ENCODE data around the gene CNTNAP2. TPM values are rescaled to one million over a fixed set of nuclear protein-coding genes. Genes with fewer than 3 reads are reported as not detected.

The CNTNAP2 gene
- total and polyA plus RNA-seq, 4 donors, result 0.14 to 2.3 (median 1.1) TPM

- Histone ChIP-seq H3K27me3 (ENCODE audit: control insufficient read depth in 4 of 4, insufficient read depth in 4 of 4, low read length in 3 of 4) (peaks cover 0 to 3% (median 1%) of the 10 kb centered on the region in 4 donors), H3K4me1 (ENCODE audit: control insufficient read depth in 4 of 4, insufficient read depth in 4 of 4, low read length in 3 of 4) (no peaks in the 10 kb centered on the region), H3K36me3 (ENCODE audit: control insufficient read depth in 4 of 4, insufficient read depth in 3 of 4, low read depth in 1 of 4, low read length in 3 of 4) (no peaks in the 10 kb centered on the region), H3K27ac (ENCODE audit: low read depth in 1 of 2, low read length in 2 of 2) (no peak overlapping the region), H3K9ac (ENCODE audit: low read depth in 1 of 2, low read length in 2 of 2) (no peak overlapping the region), H3K9me3 (ENCODE audit: control insufficient read depth in 4 of 4, low read length in 3 of 4) (peaks cover 0 to 2% (median 0%) of the 10 kb centered on the region in 4 donors), H3K4me3 (ENCODE audit: low read depth in 1 of 3, low read length in 3 of 3) (no peak overlapping the region)
- 55% methylated on average over 4 of the region's 4 CpGs for WGBS
- no peak for TF ChIP-seq TAF1 (conservative IDR thresholded peaks at IDR 0.05)
- TF ChIP-seq JUND (IDR thresholded peaks at IDR 0.05), result no peak
- TF ChIP-seq RAD21 (IDR thresholded peaks at IDR 0.05), result no peak
- no peak for TF ChIP-seq FOXA1 (IDR thresholded peaks at IDR 0.05)
- no peak for TF ChIP-seq ATF3 (IDR thresholded peaks at IDR 0.05)
- TF ChIP-seq HNF4A (conservative IDR thresholded peaks at IDR 0.05), result no peak
- no peak for TF ChIP-seq SP1 (IDR thresholded peaks at IDR 0.05)
- TF ChIP-seq, protein P1, sequence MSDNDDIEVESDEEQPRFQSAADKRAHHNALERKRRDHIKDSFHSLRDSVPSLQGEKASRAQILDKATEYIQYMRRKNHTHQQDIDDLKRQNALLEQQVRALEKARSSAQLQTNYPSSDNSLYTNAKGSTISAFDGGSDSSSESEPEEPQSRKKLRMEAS (IDR thresholded peaks at IDR 0.05), result no peak
- DNase-seq (ENCODE audit: low spot score), result no peak
These were observed 2028.2 kb downstream of the CNTNAP2 start for GRCh38 chr7:148144827-148145226.

DNA sequence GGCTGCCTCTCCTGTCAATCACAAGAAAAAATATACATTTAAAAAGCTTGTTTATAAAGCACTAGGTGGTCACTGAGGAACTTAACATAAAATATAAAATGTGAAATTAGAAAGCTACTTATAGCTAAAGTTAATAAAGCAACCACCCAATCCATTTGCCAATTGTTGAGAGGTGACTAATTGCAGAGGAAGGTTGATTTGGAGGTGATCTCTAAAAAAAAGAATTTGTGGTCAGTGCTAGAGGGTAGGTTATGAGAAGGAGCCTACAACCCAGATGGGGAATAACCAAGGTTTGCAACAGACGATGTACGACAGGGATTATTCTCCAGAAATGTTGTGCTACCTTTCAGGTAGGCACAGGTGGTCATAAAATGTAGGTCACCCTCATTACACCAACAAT, 2029.7 kb downstream of the CNTNAP2 start:
- no peak overlapping the region for H3K9ac ChIP-seq (ENCODE audit: low read depth in 1 of 2, low read length in 2 of 2)
- no peak for DNase-seq (ENCODE audit: low spot score)
- H3K27me3 ChIP-seq (ENCODE audit: control insufficient read depth in 4 of 4, insufficient read depth in 4 of 4, low read length in 3 of 4), result peaks cover 0 to 3% (median 1%) of the 10 kb centered on the region in 4 donors
- H3K27ac ChIP-seq (ENCODE audit: low read depth in 1 of 2, low read length in 2 of 2), result no peak overlapping the region
- no peaks in the 10 kb centered on the region for H3K4me1 ChIP-seq (ENCODE audit: control insufficient read depth in 4 of 4, insufficient read depth in 4 of 4, low read length in 3 of 4)
- 69% methylated on average over 2 of the region's 2 CpGs for WGBS
- no peak overlapping the region for H3K4me3 ChIP-seq (ENCODE audit: low read depth in 1 of 3, low read length in 3 of 3)
- peaks cover 0 to 2% (median 0%) of the 10 kb centered on the region in 4 donors for H3K9me3 ChIP-seq (ENCODE audit: control insufficient read depth in 4 of 4, low read length in 3 of 4)
- TF ChIP-seq RXRA (IDR thresholded peaks at IDR 0.05), result no peak
- TF ChIP-seq, protein P1 (IDR thresholded peaks at IDR 0.05), result no peak
- TF ChIP-seq HNF4G (IDR thresholded peaks at IDR 0.05), result no peak
- TF ChIP-seq, protein P2, sequence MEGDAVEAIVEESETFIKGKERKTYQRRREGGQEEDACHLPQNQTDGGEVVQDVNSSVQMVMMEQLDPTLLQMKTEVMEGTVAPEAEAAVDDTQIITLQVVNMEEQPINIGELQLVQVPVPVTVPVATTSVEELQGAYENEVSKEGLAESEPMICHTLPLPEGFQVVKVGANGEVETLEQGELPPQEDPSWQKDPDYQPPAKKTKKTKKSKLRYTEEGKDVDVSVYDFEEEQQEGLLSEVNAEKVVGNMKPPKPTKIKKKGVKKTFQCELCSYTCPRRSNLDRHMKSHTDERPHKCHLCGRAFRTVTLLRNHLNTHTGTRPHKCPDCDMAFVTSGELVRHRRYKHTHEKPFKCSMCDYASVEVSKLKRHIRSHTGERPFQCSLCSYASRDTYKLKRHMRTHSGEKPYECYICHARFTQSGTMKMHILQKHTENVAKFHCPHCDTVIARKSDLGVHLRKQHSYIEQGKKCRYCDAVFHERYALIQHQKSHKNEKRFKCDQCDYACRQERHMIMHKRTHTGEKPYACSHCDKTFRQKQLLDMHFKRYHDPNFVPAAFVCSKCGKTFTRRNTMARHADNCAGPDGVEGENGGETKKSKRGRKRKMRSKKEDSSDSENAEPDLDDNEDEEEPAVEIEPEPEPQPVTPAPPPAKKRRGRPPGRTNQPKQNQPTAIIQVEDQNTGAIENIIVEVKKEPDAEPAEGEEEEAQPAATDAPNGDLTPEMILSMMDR (IDR thresholded peaks at IDR 0.05; ENCODE audit: low read depth, low read length, missing input control), result no peak
- TF ChIP-seq HNF4A (conservative IDR thresholded peaks at IDR 0.05), result no peak
- TF ChIP-seq NR2F2 (IDR thresholded peaks at IDR 0.05), result no peak
- no peak for TF ChIP-seq RAD21 (IDR thresholded peaks at IDR 0.05)
- no peak for TF ChIP-seq YY1 (IDR thresholded peaks at IDR 0.05)
- no peak for TF ChIP-seq REST (IDR thresholded peaks at IDR 0.05)
- no peaks in the 10 kb centered on the region for H3K36me3 ChIP-seq (ENCODE audit: control insufficient read depth in 4 of 4, insufficient read depth in 3 of 4, low read depth in 1 of 4, low read length in 3 of 4)
